PC-3 (cell line): ENCODE results near the gene ADAP2. TPM values are rescaled to one million over a fixed set of nuclear protein-coding genes. Genes with fewer than 3 reads are reported as not detected.

Source experiments
- ATAC-seq: fragments of 200-7000 bp; cut with Tn5 transposase; 2 replicates; pipeline ENCODE4 v1.9.1; 2020; ENCODE audit warnings: mild to moderate bottlenecking, moderate library complexity
- BruUV-seq: library from RNA; stranded (reverse); fragments of 400-500 nt; replicated peaks from 2 replicates; lab custom pipeline; 2021; lab: Mats Ljungman, UMichigan
- CTCF ChIA-PET: fragments of 300-600 bp; sonication (Branson Sonifier 250); formaldehyde crosslinking; loops from one replicate; lab custom pipeline; 2022; ENCODE audit warnings: antibody characterized with exemption; lab: Charles Lee
- POLR2A ChIA-PET: fragments of 300-600 bp; sonication (Branson Sonifier 250); formaldehyde crosslinking; loops from one replicate; lab custom pipeline; 2022; ENCODE audit warnings: antibody characterized with exemption; ENCODE audit not compliant: unreplicated experiment; lab: Charles Lee
- DNase-seq: peaks from one replicate; pipeline ENCODE4 v3.0.0-alpha.2; 2015
- H2AFZ ChIP-seq: fragments of 300-600 bp; sonication (generic); 2 replicates; pipeline ENCODE4 v1.6.0; 2016; ENCODE audit warnings: antibody characterized with exemption, low read length
- H3F3A ChIP-seq: fragments of 300-600 bp; sonication (generic); one replicate; pipeline ENCODE4 v1.6.0; 2017; ENCODE audit warnings: antibody characterized with exemption, low read length, control low read depth, mild to moderate bottlenecking; ENCODE audit not compliant: unreplicated experiment
- H3K27ac ChIP-seq: fragments of 300-600 bp; sonication (generic); 2 replicates; pipeline ENCODE4 v1.5.1; 2016; ENCODE audit warnings: mild to moderate bottlenecking, low read length
- H3K27me3 ChIP-seq: fragments of 300-600 bp; sonication (generic); 2 replicates; pipeline ENCODE4 v1.6.1; 2016; ENCODE audit warnings: low read length, mixed read lengths
- H3K36me3 ChIP-seq: fragments of 300-600 bp; sonication (generic); 2 replicates; pipeline ENCODE4 v1.6.1; 2016; ENCODE audit warnings: low read depth, mixed run types, low read length, mixed read lengths
- H3K4me1 ChIP-seq: fragments of 300-600 bp; sonication (generic); 2 replicates; pipeline ENCODE4 v1.5.1; 2016; ENCODE audit warnings: low read length; ENCODE audit not compliant: insufficient read depth
- H3K4me2 ChIP-seq: fragments of 300-600 bp; sonication (generic); 2 replicates; pipeline ENCODE4 v1.6.0; 2016; ENCODE audit warnings: low read length
- H3K4me3 ChIP-seq: fragments of 300-600 bp; sonication (generic); 2 replicates; pipeline ENCODE4 v1.5.1; 2016; ENCODE audit warnings: mild to moderate bottlenecking, low read length, mixed read lengths
- H3K79me2 ChIP-seq: fragments of 300-600 bp; sonication (generic); 2 replicates; pipeline ENCODE4 v1.6.1; 2017; ENCODE audit warnings: low read length, mixed read lengths
- H3K9ac ChIP-seq: fragments of 300-600 bp; sonication (generic); 2 replicates; pipeline ENCODE4 v1.6.0; 2016; ENCODE audit warnings: mild to moderate bottlenecking, low read length
- H3K9me2 ChIP-seq: fragments of 300-600 bp; sonication (generic); replicated peaks from 2 replicates; pipeline ENCODE4 v1.6.1; 2016; ENCODE audit warnings: mixed run types, low read length, mixed read lengths
- H3K9me3 ChIP-seq: fragments of 300-600 bp; sonication (generic); 2 replicates; pipeline ENCODE4 v1.6.1; 2016; ENCODE audit warnings: low read length, mixed read lengths
- H4K20me1 ChIP-seq: fragments of 300-600 bp; sonication (generic); 2 replicates; pipeline ENCODE4 v1.6.1; 2016; ENCODE audit warnings: low read length, mixed read lengths
- CTCF ChIP-seq: fragments of 300-600 bp; sonication (generic); conservative IDR thresholded peaks from 2 replicates; pipeline ENCODE4 v1.5.1; 2017; ENCODE audit warnings: antibody characterized with exemption, low read depth, mild to moderate bottlenecking, low read length
- EZH2 ChIP-seq: fragments of 300-600 bp; sonication (generic); IDR thresholded peaks from one replicate; pipeline ENCODE4 v1.6.1; 2017; ENCODE audit warnings: antibody characterized with exemption, mild to moderate bottlenecking, low read length; ENCODE audit not compliant: unreplicated experiment
- EZH2phosphoT487 ChIP-seq: fragments of 300-600 bp; sonication (generic); IDR thresholded peaks from 2 replicates; pipeline ENCODE4 v1.6.1; 2018; ENCODE audit warnings: mild to moderate bottlenecking, antibody characterized with exemption, low read length, borderline replicate concordance
- intact Hi-C: fragments of 100-400 bp; cut with micrococcal nuclease; formaldehyde crosslinking; loops from 2 replicates; pipeline ENCODE4 v1.9.0; 2023
- total RNA-seq: library from RNA; depleted of rRNA; stranded (reverse); fragments of >200 nt; gene quantifications from 2 replicates; pipeline ENCODE4 v1.2.3, GENCODE V29; 2014

ADAP2 gene
- total RNA-seq, 1 experiment from 2014 or later, result 2.5 TPM

GRCh38 chr17:30920683-30921543 lies 832 bp upstream of the ADAP2 start:
- Histone ChIP-seq H4K20me1 (no peaks in the 10 kb centered on the region), H3K9me2 (no peaks in the 10 kb centered on the region), H3K4me2 (peak overlapping the region; percentile 87), H3F3A (no peaks in the 10 kb centered on the region), H3K4me1 (0 out of 2 replicates have a peak, but pooled peaks cover 6% of the 10 kb centered on the region), H3K9ac (no peak overlapping the region), H3K9me3 (no peaks in the 10 kb centered on the region), H2AFZ (peak overlapping the region; percentile 67; the same call in 1 of the 2 replicates), H3K36me3 (no peaks in the 10 kb centered on the region), H3K79me2 (no peaks in the 10 kb centered on the region), H3K4me3 (peak overlapping the region; percentile 64; the same call in 1 of the 2 replicates), H3K27me3 (no peaks in the 10 kb centered on the region), H3K27ac (no peak overlapping the region)
- ATAC-seq (no peak), DNase-seq (no peak)
- CTCF ChIA-PET, result no interaction called here
- intact Hi-C loops, result no loop called here
- BruUV-seq, result no TSS peak
- POLR2A ChIA-PET, result no interaction called here
- TF ChIP-seq CTCF (no peak), EZH2phosphoT487 (no peak), EZH2 (no peak)

DNA sequence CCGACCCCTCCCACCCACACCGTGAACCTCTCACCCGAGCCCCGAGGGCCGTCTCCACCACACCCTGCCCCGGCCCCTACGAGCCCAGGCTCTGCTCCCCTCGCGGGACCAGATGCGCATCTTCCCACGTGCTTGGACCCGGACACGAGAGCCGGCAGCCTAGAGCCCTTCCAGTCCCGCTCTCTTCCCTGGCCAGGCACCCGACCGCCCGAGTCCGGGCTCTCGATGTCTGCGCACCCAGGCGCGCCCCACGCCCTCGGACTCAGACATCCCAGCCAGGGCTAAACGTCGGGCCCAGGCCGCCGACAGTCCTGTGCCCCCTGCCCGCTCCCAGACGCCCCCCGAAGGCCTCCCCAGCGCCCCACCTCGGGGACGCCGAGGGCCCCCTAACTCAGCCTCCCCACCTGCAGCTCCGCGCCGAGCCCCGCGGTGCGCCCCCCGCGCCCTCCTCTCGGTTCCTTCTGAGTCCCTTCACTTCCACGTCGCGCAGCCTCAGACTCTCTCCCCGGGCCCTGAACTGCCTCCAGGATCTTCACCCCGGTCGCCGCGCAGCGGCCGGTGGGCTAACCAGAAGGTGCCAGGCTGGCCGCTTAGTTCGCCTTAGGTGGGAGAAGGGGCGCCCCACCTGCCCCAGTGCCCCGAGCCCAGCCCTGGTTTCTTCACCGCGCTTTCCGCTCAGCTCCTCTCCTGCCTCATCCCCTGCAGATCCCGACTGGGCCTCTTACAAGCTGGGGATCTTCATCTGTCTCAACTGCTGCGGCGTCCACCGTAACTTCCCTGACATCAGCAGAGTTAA lies 688 bp downstream of the ADAP2 start:
- no peaks in the 10 kb centered on the region for H3K9me2 ChIP-seq
- peak overlapping the region; percentile 64 for H3K4me3 ChIP-seq
- no peaks in the 10 kb centered on the region for H3K9me3 ChIP-seq
- CTCF ChIA-PET, result no interaction called here
- H3K27ac ChIP-seq, result no peak overlapping the region
- peak; percentile 35 for ATAC-seq
- peak overlapping the region; percentile 67; the same call in 1 of the 2 replicates for H2AFZ ChIP-seq
- peak overlapping the region; percentile 87 for H3K4me2 ChIP-seq
- intact Hi-C loops, result no loop called here
- no peaks in the 10 kb centered on the region for H3K36me3 ChIP-seq
- TF ChIP-seq CTCF (no peak), EZH2phosphoT487 (no peak), EZH2 (no peak)
- no peak for DNase-seq
- no TSS peak for BruUV-seq
- H3K79me2 ChIP-seq, result no peaks in the 10 kb centered on the region
- H3K9ac ChIP-seq, result no peak overlapping the region
- no peaks in the 10 kb centered on the region for H4K20me1 ChIP-seq
- POLR2A ChIA-PET, result interaction anchor here (0.6 kb wide), 1 partner anchor 78 kb away, joined by 7 read pairs; no protein-coding TSS in a partner anchor
- no peaks in the 10 kb centered on the region for H3F3A ChIP-seq
- H3K4me1 ChIP-seq, result 0 out of 2 replicates have a peak, but pooled peaks cover 6% of the 10 kb centered on the region
- H3K27me3 ChIP-seq, result no peaks in the 10 kb centered on the region
